Right kidney (tissue), 9 donors: ENCODE data around the gene INSRR.

Experiments
- DNase-seq: peaks from one replicate; pipeline ENCODE4 v3.0.0-alpha.2; 2016
- long read RNA-seq, 8 donors: transcript quantifications; one replicate each; lab custom pipeline, GENCODE V29; 2026

Gene INSRR
- long read RNA-seq, donor 1 = 0 reads
- long read RNA-seq, donor 2 = 0 reads
- long read RNA-seq, donor 3 = 0 reads
- long read RNA-seq, donor 4 = 0 reads
- long read RNA-seq, donor 5 = 0 reads
- long read RNA-seq, donor 6 = 0 reads
- long read RNA-seq, donor 7 = 0 reads
- long read RNA-seq, donor 8 = 0 reads

DNA sequence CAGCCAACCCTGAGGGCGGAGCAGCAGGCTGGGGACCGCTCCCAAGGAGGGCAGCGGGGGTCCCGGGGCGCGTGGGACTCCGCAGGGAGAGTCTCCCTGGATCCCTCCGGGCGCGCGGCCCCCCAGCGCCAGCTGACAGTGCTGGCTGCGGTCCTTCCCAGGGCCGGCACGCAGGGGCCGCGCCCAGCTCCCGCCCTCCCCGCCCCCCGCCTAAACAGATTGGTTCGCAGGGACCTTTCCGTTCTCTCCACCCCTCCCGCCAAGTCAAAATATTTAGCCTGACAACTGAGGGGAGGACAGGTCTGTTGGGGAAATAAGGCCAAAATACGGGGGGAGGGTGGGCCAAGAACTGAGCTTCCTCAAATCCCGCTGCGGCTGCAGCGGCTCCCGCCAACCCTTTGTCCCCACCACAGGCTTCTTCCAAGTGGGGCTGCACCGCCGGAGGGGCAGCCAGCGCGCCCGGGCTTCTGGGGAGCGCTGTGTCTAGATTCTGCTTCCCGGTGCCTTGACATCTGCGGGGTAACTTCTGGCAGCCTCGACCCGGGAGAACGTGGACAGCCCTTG is at the start of gene INSRR:
Gene INSRR (minus strand): TSS at position 159 of the 564 bp plus-strand sequence. CDS start 496 bp downstream, outside the sequence.
- DNase-seq = no peak

DNA sequence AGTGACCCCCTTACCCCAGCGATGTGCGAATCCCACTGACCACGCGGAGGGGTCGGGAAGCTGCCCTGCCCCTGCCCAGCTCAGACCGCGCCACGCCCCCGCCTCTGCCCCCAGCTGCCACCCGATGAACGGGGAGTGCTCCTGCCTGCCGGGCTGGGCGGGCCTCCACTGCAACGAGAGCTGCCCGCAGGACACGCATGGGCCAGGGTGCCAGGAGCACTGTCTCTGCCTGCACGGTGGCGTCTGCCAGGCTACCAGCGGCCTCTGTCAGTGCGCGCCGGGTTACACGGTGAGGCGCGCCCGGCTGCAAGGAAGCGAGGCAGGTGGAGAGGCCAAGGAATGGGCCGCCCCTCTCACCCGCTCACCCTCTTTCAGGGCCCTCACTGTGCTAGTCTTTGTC is 49.6 kb upstream of the INSRR start:
- DNase-seq = no peak

DNA sequence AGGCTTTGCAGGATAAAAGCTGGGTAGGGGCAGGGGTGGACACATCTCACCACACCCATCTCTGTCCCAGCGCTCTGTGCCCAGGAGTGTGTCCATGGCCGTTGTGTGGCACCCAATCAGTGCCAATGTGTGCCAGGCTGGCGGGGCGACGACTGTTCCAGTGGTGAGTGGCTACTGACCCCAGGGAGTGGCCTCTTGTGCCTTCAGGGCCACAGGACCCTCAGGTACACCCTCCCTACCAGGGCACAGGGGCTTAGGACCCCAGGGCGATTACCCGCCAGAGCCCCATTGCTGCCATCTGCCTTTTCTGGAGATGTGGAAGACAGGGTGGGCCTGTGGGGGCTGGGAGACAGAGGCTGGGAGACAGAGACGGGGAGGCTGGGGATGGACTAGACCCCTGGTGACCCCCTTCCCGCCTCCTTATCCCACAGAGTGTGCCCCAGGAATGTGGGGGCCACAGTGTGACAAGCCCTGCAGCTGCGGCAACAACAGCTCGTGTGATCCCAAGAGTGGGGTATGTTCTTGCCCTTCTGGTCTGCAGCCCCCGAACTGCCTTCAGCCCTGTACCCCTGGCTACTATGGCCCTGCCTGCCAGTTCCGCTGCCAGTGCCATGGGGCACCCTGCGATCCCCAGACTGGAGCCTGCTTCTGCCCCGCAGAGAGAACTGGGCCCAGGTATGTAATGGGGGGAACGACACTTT is 47.4 kb upstream of the INSRR start:
- no peak for DNase-seq

DNA sequence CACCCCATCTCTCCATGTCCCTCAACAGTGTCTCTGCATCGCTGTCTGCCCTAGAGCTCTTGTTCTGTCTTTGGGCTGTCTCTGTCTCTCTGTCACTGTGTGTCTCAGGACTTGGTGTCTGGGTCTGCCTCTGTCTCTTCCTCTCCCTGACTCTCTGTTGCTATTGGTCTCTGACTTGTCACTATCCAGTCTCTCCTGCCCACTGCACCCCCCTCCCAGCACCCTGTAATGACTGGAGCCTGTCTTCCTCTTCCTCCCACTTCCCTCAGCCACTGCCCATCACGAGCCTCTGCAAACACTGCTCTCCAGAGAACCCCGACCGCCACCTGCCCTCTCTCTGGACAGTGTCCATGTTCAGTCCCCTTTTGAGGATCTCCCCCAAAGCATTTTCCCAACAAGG is 46.7 kb upstream of the INSRR start:
- no peak for DNase-seq

DNA sequence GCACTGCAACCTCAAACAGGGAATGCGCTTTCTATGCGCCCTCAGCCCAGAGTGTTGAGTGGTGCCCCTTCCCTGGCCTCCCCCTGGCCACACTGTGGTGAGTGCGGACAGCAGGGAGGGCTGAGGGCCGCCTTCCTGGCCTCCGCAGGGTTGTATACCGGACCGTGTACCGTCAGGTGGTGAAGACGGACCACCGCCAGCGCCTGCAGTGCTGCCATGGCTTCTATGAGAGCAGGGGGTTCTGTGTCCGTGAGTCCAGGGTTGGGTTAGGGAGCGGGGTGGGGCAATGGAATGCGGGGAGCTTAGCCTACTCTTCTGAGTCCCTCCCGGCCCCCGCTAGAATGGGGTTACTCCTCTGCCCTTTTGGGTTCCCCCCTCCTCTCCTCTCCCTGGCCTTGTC is 46.3 kb upstream of the INSRR start:
- no peak for DNase-seq

DNA sequence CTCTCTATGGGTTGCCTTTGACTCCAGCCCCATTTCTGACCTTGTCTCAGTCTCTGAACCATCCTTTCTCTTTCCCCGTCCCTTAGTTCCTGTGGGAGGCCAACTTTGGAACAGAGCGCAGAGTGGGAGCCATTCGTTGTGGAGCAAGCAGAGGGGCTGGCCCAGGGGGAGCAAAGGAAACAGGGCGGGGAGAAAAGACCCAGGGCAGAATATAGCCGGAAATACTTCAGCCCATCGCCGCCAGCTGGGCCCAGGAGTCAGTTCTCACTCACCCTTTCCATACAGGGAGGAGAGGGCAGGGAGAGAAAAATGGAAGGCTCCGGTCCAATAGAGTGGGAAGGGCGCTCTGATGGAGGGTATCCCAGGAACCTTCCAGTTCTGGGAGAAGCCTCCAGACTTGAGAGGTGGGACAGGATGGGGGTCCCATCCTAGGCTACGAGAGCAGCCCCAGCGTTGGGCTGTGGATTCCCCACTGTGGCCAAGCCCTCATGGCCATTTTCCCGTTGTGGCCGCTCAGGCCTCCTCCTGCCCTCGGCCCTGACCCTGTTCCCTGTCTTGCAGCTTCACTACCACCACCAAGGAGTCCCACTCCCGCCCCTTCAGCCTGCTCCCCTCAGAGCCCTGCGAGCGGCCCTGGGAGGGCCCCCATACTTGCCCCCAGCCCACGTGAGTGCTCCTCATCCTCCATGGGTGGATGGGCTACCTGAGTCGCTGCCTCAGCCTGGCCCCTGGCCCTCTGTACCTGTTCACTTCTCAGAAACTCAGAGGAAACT is 45.5 kb upstream of the INSRR start:
- no peak for DNase-seq

DNA sequence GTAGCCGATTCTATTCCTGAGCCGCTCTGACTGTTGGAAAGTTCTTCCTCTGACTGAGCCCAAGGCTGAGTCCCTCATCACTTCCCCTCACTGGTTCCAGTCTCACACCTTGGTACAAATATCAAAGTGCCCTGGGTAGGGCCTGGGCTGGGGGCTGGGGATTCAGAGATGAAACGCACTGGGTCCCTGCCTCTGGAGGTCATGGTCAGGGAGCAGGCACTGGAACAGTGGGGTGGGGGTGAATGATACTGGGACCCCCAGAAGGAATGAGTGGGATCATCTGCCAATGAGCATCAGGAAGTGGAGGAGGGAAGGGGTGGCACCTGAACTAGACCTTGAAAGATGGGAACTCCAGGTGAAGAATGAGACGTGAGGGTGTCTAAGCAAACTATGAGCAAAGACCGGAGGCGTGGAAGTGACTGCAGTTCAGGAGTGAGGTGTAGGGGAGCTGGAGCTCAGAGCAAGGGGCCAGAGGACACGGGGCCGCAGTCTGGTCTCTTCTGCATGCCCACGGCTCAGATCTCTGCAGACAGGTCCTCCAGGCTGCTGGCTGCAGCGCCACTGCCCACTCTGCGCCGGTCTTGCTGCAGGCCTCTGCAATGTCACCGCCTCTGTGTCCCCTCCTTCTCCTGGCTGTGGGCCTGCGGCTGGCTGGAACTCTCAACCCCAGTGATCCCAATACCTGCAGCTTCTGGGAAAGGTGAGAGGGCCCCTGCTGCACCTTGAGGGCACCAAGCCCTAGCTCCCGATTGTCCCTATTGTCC is 44.6 kb upstream of the INSRR start:
- DNase-seq = no peak

DNA sequence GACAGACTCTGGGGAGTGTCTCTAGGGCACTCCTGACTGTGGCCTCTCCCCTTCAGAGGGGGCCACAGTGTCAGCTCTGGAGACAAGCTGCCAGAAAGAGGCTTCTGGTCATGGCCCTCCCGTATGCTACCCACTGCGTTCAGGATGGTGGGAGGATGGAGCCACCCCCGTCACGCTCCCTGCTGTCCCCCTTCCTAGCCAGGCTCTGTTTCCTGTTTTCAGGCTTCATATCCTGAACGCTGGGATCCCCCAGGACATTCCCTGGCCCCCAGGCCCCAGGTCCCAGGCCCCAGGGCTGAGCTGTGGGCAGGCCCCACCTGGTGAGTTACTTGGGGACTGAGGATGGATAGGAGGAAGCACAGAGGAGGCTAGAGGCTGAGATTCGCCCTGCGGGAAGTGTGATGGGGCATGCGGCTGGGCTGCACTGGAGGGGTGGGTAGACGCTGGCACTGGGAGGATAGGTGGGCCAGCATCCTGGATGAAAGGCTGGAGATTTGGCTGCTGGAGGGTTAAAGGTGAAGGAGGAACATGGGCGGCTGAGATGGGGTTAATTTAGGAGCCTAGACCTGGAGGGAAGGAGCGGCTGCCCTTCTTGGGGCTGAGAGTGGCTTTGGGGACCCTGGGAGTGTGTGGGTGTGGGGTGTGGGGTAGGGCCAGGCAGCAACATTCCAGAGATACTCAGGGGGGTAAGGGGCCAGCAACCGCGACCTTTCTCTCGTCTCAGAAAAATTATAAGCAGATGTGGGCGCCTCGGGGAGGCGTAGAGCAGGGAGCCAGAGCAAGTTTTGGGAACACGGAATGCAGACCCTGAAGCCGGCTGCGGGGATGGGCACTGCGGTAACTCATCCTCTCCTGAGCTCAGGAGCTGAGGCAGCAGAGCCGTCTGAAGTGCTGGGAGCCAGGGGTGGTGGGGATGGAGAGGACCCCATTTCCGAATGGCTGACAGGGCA is 43.3 kb upstream of the INSRR start:
- DNase-seq = no peak

DNA sequence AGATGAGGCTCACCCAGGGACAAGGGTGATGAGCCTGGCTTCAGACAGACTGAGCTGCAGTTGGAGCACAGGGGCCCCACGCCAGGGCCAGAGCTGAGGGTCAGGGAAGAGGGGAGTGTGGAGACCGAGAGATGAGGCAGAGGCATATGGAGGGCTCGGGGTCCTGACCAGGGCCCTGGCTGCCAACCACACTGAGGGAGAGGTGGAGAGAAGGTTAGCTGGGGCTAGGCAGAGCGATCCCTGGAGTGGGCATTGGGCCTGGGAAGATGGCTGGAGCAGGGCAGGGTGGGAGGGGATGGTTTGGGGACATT is 42.6 kb upstream of the INSRR start:
- no peak for DNase-seq

DNA sequence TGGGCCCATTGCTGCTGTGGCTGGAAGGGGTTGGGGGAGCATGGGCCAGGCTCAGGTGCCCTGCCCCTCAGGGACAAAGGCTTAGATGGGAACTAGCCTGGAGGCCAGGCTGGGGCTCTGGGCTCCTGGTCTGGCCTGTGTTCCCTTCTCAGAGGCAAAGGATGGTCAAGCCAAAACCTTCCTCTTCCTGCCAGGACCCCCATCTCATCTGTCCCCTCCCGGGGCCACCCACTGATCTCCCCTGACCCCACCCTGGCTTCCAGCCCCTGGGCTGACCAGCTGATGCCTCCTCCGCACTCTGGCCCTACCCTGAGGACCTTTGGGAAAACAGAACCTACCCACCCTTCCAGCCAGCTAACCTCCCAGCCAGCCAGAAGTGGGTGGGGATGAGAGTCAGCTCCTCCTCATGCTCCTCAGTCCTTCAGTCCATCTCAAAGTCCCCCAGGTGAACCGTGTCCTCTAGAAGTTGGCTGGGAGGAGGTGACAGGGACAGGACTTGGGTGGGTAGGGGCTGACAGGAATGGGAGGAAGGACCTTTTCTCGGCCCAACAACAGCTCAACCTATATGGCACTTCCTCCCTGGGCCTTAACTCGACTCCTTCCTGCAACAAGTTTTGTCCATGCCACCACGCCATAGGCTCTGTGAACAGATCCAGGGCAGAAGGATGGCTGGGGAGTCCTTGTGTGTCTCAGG is 42.1 kb upstream of the INSRR start:
- no peak for DNase-seq

DNA sequence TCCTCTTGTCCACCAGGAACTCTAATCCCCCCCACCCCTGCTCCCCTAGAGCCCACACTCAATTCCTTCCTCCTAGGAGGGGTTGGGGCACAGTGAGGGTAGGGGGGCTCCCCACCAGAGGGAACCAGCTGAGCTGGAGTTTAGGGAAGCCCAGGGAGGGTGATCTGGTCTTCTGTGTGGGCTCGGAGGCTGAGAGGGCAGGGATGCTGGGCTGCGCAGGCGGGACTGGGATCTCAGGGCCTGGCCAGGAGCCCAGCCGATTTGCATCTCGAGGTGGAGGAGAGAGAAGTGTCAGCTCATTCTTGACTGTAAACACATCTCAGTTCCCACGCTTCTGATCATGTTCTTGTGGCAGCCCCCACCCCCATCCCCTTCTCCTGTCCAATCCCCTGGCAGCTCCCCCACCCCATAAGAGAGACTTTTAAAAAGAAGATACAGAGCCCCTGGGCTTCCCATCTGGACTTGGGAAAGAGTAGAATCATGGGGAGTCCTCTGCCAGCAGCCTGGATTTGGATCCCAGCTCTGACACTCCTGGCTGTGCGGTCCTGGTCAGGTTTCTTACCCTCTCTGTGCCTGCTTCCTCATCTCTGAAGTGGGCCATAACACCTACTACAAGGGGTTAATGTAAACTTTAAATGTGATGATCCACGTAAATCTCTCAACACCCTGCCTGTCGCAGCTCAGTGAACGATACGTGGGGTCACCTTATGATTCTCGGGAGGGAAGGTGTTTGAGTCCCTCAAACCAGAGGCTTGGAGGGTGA is 41.2 kb upstream of the INSRR start:
- no peak for DNase-seq

DNA sequence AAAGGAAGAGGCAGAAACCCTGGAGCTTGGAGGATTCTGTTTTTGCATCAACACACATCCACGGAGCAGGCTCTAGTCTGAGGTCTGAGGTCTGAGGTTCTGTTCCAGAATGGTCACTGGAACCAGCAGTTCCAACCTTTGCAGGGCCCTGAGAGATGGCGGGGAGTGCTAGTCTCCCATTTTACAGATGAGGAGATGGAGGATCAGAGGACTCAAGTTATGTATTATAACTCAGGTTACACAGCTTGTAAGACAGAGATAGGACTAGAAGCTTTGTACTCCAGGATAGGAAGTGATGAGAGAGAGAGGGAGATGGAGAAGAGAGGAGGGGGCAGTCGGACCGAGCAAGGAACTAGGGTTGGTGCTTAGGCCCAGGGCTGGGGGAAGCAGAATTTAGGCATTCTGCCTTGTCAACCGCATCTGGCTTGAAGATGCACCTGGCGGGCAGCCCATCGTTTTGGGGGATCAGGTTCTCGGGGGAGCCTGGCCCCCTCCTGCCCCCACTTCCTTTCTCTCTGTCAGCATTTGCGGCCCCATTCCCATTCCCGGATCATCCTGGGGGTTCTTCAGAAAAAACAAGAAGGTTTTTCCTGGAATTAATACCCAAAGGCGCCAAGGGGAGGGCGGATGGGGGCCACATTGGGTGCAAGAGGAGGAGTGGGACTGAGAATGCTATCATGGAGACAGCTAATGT is 40.2 kb upstream of the INSRR start:
- no peak for DNase-seq

DNA sequence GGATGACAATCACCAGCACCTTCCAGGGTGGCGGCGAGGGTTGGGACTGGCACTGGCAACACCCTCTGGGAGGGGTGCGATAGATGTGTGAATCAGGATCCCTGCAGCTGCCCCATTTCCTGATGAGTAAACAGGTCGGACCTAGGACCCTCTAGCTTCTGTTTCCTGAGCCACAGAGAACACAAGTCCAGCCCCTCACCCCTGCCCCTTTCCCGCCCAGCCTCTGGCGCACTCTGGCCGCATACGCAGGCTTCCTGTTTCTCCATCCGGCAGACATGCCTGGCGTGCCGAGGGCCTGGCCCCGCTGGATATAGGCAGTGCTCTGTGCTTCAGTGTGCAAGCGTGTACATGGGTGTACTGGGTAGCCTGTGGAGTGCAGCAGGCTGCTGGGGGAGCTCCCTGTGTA is 39.2 kb upstream of the INSRR start:
- no peak for DNase-seq

DNA sequence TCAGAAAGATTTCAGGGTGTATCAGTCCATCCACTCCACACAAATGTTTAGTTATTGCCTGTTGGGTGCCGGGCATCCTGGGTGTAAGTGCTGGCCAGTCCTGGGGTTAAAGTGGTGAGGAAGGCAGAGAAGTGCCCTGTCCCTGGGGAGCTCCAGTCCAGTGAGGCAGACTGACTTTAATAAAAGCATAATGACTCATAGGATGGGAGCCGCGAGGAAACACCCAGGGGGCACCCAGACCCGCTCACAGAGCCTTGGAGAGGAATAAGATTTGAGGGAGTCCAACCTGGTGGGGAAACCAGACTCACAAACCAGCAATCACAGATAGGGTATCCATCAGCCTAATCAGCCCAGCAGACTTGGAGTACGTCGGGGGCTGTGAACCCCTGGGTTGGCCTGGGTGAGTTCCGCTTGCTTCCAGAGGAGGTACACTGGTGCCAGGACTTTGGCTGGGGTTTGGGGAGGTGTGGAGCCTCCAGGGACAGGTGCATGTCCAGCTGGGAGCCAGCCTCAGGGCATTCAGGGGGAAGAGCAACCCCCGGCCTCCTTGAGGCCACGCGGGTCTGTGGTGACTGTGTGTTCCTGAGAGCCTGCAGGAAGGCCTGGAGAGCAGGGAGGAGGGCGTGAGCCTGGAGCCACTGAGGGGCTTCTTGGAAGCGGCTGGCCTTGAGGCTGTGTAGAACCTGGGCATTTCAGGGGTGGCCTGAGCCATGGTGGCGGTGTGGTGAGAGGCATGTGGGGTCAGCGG is 38.3 kb upstream of the INSRR start:
- DNase-seq = no peak

DNA sequence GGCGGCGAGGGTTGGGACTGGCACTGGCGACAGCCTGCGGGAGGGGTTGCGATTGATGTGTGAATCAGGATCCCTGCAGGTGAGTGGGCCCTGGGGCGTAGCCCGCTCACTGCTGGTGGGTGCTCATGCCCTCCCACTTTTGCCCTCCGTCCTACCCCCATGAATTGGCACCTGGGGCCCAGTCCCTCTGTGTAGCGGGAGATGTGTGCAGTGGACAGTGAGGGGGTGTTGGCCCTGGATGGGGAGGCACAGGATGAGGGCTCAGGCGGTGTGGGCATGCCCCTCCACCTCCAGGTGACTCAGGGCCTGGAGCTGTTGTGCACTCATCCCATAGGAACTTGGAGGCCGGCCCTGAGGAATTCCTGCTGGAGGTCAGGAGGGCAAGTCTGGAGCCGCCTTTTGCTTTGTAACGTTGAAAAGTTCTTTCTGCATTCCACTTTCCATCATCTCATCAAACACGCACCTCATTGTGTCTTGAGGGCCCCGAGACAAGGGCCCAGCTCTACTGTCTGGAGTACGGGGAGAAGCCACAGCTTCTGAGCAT is 37.6 kb upstream of the INSRR start:
- DNase-seq = no peak

DNA sequence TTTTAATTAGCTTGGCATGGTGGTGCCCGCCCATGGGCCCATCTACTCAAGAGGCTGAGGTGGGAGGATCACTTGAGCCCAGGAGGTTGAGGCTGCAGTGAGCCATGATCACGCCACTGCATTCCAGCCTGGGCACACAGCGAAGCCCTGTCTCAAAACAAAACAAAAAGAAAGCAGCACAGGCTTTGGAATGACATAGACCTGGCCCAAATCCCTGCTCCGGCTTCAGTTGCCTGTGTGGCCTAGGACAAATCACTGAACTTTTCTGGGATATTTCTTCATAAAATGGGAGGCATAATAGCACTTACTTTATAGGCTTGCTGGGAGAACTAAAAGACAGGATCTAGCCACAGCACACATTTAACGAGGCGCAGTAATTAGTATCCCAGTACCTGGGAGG is 37.0 kb upstream of the INSRR start:
- no peak for DNase-seq

DNA sequence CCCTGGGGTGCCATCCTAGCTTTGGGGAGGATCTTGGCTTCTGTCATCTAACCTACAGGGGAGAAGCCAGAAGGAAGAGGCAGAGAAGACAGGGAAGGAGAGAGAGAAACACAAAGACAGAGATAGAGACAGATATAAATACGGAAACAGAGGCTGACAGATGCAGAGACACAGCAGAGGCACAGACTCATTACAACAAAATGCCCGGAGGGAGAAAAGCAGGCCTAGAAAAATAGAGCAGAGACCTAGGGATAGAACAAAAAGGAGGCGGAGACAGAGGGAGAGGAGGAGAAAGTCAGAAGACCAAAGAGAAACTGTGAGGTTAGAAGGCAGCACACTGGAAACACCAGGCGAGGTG is 36.5 kb upstream of the INSRR start:
- no peak for DNase-seq

DNA sequence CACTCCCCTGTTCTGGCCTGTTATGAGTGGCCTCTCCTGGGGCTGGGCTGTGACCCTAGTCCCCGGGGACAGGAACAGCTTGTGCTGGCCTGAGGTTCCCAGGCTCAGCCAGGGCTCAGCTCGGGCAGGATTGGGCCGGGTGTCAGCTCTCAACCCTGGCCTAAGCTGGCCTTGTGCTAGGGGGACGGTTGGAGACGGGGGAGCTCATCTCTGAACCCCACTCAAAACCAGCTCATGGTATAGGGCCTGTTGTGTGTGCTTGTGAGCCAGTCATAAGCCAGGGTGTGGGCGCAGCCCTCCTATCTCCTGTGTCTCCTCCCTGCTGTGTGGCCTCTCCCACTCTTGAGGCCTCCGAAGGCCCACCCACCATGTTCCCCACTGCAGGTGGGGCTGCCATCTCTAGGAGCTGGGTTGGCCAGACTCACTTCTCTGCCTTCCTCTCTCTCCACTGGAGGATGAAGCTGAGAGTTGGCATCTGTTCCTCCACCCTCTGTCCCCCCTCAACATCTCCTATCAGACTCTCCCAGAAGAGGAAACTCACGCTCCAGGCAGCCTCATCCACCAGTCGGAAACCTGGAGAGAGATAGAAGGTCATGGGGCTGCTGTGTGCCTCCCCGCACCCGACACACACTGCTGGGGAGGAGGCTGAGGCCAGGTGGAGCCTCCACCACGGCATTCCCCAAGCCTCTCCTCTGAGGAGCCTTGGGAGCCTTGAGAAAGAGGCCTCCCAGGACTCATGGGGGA is 36.0 kb upstream of the INSRR start:
- no peak for DNase-seq
